ENCODE results near the gene LTN1. TPM values are rescaled to one million over a fixed set of nuclear protein-coding genes. Genes with fewer than 3 reads are reported as not detected.

Gene LTN1
- total and polyA plus RNA-seq, 2 of the 13 experiments (the other 11 are each of a cell fraction or from before 2014, with no cell fraction given): 6.7 to 24.6 TPM

GRCh38 chr21:29024474-29025327 is 32.0 kb upstream of the LTN1 start, which contains the start of gene USP16 (continued):
- TF ChIP-seq ZHX1 (CRISPR knock-in tag; IDR thresholded peaks at IDR 0.05; ENCODE audit: low read depth) (no peak), GLMP (CRISPR knock-in tag; IDR thresholded peaks at IDR 0.05; ENCODE audit: borderline replicate concordance) (no peak), ZNF839 (CRISPR knock-in tag; IDR thresholded peaks at IDR 0.05; ENCODE audit: borderline replicate concordance) (no peak), ADNP (CRISPR knock-in tag; IDR thresholded peaks at IDR 0.05) (no peak), KLF15 (CRISPR knock-in tag; IDR thresholded peaks at IDR 0.05; ENCODE audit: borderline replicate concordance) (no peak; the same call in 1 of the 2 replicates), TEAD2 (CRISPR knock-in tag; IDR thresholded peaks at IDR 0.05) (no peak), NFE2L2 (IDR thresholded peaks at IDR 0.05; ENCODE audit: low read length) (no peak), XRCC5 (optimal IDR thresholded peaks at IDR 0.05; ENCODE audit: low read length) (peak; percentile 13), TSC22D2 (CRISPR knock-in tag; IDR thresholded peaks at IDR 0.05; ENCODE audit: borderline replicate concordance) (peak; percentile 54; the same call in 1 of the 2 replicates), GRHL1 (CRISPR knock-in tag; conservative IDR thresholded peaks at IDR 0.05) (no peak), ZNF724P (CRISPR knock-in tag; IDR thresholded peaks at IDR 0.05; ENCODE audit: borderline replicate concordance) (no peak), ZMAT5 (CRISPR knock-in tag; IDR thresholded peaks at IDR 0.05; ENCODE audit: borderline replicate concordance, low read depth) (no peak), PHF21A (CRISPR knock-in tag; IDR thresholded peaks at IDR 0.05) (peak; percentile 88), ZNF75D (CRISPR knock-in tag; IDR thresholded peaks at IDR 0.05; ENCODE audit: borderline replicate concordance) (no peak), MATR3 (CRISPR knock-in tag; IDR thresholded peaks at IDR 0.05) (no peak), NONO (IDR thresholded peaks at IDR 0.05) (no peak), NONO (CRISPR knock-in tag; conservative IDR thresholded peaks at IDR 0.05) (peak; percentile 42; the same call in 1 of the 2 replicates), CCAR2 (optimal IDR thresholded peaks at IDR 0.05; ENCODE audit: low read depth, low read length) (no peak), ZNF652 (CRISPR knock-in tag; IDR thresholded peaks at IDR 0.05; ENCODE audit: borderline replicate concordance, low read depth) (no peak), THAP8 (CRISPR knock-in tag; IDR thresholded peaks at IDR 0.05; ENCODE audit: borderline replicate concordance) (no peak), ZNF382 (CRISPR knock-in tag; IDR thresholded peaks at IDR 0.05; ENCODE audit: borderline replicate concordance) (no peak), CENPT (CRISPR knock-in tag; IDR thresholded peaks at IDR 0.05; ENCODE audit: low read depth) (no peak)

Measured in HepG2 (cell line).